Left hindlimb (tissue), 1 donor: ENCODE data around the gene APOA1.

Source experiments
- DNase-seq: peaks from one replicate; pipeline ENCODE4 v3.0.0-alpha.2; 2018

Gene APOA1

DNA sequence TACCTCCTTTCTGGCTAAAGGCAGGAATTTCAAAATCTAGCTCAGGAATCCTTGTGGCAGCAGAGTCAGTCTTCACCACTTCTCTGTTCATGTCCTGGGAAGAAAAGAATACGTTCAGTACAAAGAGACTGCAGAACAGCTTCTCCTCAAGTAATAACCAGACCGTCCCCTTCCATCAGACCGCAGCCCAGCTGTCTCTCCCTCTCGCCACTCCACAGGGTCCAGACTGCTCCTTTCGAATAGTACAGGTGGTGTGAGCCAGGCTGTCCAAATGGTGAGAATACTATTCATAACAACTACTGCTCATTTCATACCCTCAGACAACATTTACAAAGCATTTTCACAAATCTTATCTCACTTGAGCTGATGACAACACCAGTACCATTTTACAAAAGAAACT lies 50.5 kb downstream of the APOA1 start:
- DNase-seq, result no peak

DNA sequence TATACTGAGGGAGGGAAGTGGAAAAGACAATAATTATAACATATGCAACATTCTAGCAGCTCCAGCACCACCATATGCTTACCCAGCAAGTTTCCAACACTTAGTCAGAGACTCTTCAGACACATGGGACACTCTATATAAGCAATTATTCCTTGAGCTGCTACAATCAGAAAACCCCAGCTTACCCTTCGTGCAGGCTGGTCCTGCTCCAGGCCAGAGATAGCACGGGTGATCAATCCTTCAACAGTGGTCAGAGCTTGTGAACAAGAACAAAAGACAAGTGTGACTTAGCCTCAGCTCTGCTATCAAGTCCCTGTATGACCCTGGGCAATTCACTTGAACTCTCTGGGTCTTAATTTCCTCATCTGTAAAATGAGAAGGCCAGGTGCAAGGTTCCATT lies 51.1 kb downstream of the APOA1 start:
- no peak for DNase-seq
